Coronary artery (tissue), 2 donors: ENCODE results near the gene SLC25A21.
"Not testable (repeated sequence)": the region's sequence is repeated elsewhere in the genome, so short reads cannot be mapped to it uniquely, and the experiment has no call there.

Source experiments
- DNase-seq: peaks from one replicate; pipeline ENCODE4 v3.0.0-alpha.2; 2017; ENCODE audit warnings: low spot score
- H3K27ac ChIP-seq, 2 donors: fragments of 200-600 bp; sonication (generic); one replicate each; pipeline ENCODE4 v1.5.1; 2016 to 2019
- H3K4me3 ChIP-seq: fragments of 200-600 bp; sonication (generic); 2 replicates; pipeline ENCODE4 v1.5.1; 2016; ENCODE audit warnings: mild to moderate bottlenecking, moderate library complexity
- CTCF ChIP-seq: fragments of 200-600 bp; sonication (generic); IDR thresholded peaks from one replicate; pipeline ENCODE4 v1.5.1; 2019; ENCODE audit warnings: antibody characterized with exemption

The SLC25A21 gene

GRCh38 chr14:37088356-37089215 lies 83.8 kb downstream of the SLC25A21 start:
- no peak for DNase-seq
- no peak overlapping the region for H3K27ac ChIP-seq
- TF ChIP-seq CTCF: no peak
- no peak overlapping the region for H3K4me3 ChIP-seq

GRCh38 chr14:37087520-37087919 lies 84.9 kb downstream of the SLC25A21 start:
- no peak overlapping the region for H3K4me3 ChIP-seq
- TF ChIP-seq CTCF: no peak
- DNase-seq: no peak
- H3K27ac ChIP-seq: no peak overlapping the region

GRCh38 chr14:37083599-37083998 lies 88.8 kb downstream of the SLC25A21 start:
- Histone ChIP-seq H3K4me3 (no peak overlapping the region), H3K27ac (no peak overlapping the region)
- TF ChIP-seq CTCF: no peak
- DNase-seq: no peak

- no peak for TF ChIP-seq CTCF
- Histone ChIP-seq H3K4me3 (no peak overlapping the region), H3K27ac (no peak overlapping the region)
- DNase-seq: no peak
Measured at GRCh38 chr14:37082449-37082848, 90.0 kb downstream of the SLC25A21 start.

GRCh38 chr14:37081856-37082255 lies 90.5 kb downstream of the SLC25A21 start:
- TF ChIP-seq CTCF: no peak
- H3K27ac ChIP-seq: no peak overlapping the region
- no peak for DNase-seq
- H3K4me3 ChIP-seq: no peak overlapping the region

- no peak for TF ChIP-seq CTCF
- DNase-seq: no peak
Measured at GRCh38 chr14:37081218-37081617, 91.2 kb downstream of the SLC25A21 start.

GRCh38 chr14:37078131-37078530 lies 94.3 kb downstream of the SLC25A21 start:
- no peak for DNase-seq
- no peak overlapping the region for H3K4me3 ChIP-seq
- no peak for TF ChIP-seq CTCF
- H3K27ac ChIP-seq: no peak overlapping the region

More at GRCh38 chr14:37081218-37081617, 91.2 kb downstream of the SLC25A21 start:
- Histone ChIP-seq H3K4me3 (no peak overlapping the region), H3K27ac (no peak overlapping the region)

GRCh38 chr14:37074320-37074719 lies 98.1 kb downstream of the SLC25A21 start:
- H3K4me3 ChIP-seq, DNase-seq, H3K27ac ChIP-seq: not testable (repeated sequence)
